ENCODE data around the gene TMEM220.

DNA sequence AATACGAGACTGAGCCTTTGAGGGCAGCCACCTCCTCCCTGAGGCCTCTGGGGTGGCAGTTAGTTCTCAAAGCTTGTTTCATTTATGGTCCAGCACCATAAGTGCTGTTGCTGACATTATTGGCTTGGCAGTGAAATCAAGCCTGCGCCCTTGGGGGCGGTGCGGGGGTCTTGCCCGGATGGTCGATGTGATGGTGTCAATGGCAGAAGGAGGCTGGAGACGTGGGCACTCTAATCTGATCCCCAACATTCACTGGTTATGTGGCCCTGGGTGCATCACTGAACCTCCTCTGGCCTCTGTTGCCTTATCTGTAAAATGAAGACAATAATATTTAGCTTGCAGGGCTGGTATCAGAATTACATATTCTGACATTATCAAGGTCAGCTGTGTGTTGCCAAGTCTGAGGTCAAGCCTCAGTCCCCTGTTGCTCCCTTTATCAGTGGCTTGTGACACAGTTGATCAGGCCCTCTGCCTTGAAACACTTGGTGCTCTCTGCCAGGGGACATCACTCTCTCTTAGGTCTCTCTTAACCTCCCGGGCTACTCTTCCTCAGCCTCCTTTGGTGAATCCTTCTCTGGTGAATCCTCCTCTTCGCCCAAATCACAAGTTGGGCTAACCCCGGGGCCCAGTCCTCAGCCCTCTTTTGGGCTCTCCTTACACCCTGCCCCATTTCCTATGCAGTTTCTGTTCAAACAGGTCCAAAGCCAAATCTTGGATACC is 11.8 kb upstream of the TMEM220 start:
- TF ChIP-seq, protein P1, sequence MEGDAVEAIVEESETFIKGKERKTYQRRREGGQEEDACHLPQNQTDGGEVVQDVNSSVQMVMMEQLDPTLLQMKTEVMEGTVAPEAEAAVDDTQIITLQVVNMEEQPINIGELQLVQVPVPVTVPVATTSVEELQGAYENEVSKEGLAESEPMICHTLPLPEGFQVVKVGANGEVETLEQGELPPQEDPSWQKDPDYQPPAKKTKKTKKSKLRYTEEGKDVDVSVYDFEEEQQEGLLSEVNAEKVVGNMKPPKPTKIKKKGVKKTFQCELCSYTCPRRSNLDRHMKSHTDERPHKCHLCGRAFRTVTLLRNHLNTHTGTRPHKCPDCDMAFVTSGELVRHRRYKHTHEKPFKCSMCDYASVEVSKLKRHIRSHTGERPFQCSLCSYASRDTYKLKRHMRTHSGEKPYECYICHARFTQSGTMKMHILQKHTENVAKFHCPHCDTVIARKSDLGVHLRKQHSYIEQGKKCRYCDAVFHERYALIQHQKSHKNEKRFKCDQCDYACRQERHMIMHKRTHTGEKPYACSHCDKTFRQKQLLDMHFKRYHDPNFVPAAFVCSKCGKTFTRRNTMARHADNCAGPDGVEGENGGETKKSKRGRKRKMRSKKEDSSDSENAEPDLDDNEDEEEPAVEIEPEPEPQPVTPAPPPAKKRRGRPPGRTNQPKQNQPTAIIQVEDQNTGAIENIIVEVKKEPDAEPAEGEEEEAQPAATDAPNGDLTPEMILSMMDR (IDR thresholded peaks at IDR 0.05): no peak
- TF ChIP-seq POLR2A (IDR thresholded peaks at IDR 0.05) (no peak), POLR2AphosphoS5 (IDR thresholded peaks at IDR 0.05) (no peak), EP300 (IDR thresholded peaks at IDR 0.05) (no peak)
